Subcutaneous abdominal adipose tissue (tissue), 5 donors: Measurements from ENCODE around the gene RAD51AP1.

Experiments
- H3K27ac ChIP-seq: one replicate; pipeline ENCODE4 v1.7.0; 2013; ENCODE audit warnings: low read depth, mild to moderate bottlenecking, inconsistent platforms, low read length, moderate library complexity
- H3K27me3 ChIP-seq, 5 donors: one replicate each; pipeline ENCODE4 v1.7.0; 2013; ENCODE audit warnings: low read length in 5 of 5, inconsistent platforms in 1 of 5; ENCODE audit not compliant: control insufficient read depth in 5 of 5, insufficient read depth in 4 of 5
- H3K36me3 ChIP-seq, 5 donors: one replicate each; pipeline ENCODE4 v1.7.0; 2013; ENCODE audit warnings: low read length in 5 of 5; ENCODE audit not compliant: control insufficient read depth in 5 of 5, insufficient read depth in 5 of 5
- H3K4me1 ChIP-seq, 5 donors: one replicate each; pipeline ENCODE4 v1.7.0; 2013; ENCODE audit warnings: low read length in 5 of 5, mild to moderate bottlenecking in 3 of 5, moderate library complexity in 1 of 5; ENCODE audit not compliant: control insufficient read depth in 5 of 5, insufficient read depth in 5 of 5
- H3K4me3 ChIP-seq, 5 donors: one replicate each; pipeline ENCODE4 v1.7.0; 2013; ENCODE audit warnings: low read length in 5 of 5, low read depth in 1 of 5
- H3K9ac ChIP-seq, 5 donors: one replicate each; pipeline ENCODE4 v1.7.0; 2013; ENCODE audit warnings: low read length in 5 of 5, mild to moderate bottlenecking in 4 of 5, moderate library complexity in 3 of 5
- H3K9me3 ChIP-seq, 5 donors: one replicate each; pipeline ENCODE4 v1.7.0; 2013; ENCODE audit warnings: low read length in 5 of 5; ENCODE audit not compliant: control insufficient read depth in 5 of 5
- donor health status: healthy.
- donor health status: healthy.
- donor health status: healthy.
- donor health status: healthy.
- donor health status: healthy.

RAD51AP1 gene

DNA sequence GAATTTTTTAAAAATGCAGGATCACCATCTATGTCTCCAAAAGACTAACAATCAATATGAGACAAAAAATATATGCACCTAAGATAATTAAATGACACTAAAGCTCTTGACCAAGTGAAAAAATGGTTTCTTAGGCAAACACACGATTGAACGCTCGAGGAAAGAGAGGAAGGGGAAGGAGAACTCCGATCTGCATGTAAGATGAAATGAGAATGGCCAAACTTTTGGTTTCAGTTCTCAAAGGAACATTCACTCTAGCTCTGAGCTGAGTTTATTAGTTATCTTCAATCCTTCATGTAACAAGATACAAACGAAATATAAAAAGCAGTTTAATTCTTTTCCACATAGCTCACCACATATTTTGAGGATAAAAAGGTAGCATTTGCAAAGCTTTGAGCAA lies 26.1 kb downstream of the RAD51AP1 start:
- Histone ChIP-seq H3K27me3 (peaks cover 0 to 3% (median 0%) of the 10 kb centered on the region in 5 donors), H3K4me1 (peaks cover 0 to 26% (median 17%) of the 10 kb centered on the region in 5 donors), H3K4me3 (no peak overlapping the region), H3K9ac (no peak overlapping the region), H3K9me3 (no peaks in the 10 kb centered on the region), H3K27ac (no peak overlapping the region), H3K36me3 (no peaks in the 10 kb centered on the region)

DNA sequence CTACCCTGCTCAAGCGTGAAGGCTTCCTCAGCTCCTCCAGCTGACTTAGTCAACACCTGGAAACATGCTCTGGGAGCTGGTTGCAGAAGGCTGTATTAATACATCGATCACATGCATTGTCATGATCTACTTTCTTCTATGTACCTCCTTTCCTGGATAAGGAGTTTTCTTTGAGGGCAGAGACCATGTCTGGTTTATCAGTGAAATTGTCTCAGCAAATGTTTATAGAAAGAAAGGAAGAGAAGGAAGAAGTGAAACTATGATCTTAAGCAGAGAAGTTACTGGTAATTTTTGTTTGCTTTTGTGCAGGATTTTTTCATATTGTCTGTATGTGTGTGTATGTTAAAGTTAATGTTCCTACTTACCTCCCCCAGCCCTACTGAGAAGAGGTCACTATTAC lies 27.8 kb downstream of the RAD51AP1 start:
- H3K9me3 ChIP-seq: no peaks in the 10 kb centered on the region
- H3K9ac ChIP-seq: no peak overlapping the region
- H3K36me3 ChIP-seq: no peaks in the 10 kb centered on the region
- peaks cover 0 to 29% (median 17%) of the 10 kb centered on the region in 5 donors for H3K4me1 ChIP-seq
- no peak overlapping the region for H3K27ac ChIP-seq
- no peak overlapping the region for H3K4me3 ChIP-seq
- peaks cover 0 to 3% (median 0%) of the 10 kb centered on the region in 5 donors for H3K27me3 ChIP-seq

DNA sequence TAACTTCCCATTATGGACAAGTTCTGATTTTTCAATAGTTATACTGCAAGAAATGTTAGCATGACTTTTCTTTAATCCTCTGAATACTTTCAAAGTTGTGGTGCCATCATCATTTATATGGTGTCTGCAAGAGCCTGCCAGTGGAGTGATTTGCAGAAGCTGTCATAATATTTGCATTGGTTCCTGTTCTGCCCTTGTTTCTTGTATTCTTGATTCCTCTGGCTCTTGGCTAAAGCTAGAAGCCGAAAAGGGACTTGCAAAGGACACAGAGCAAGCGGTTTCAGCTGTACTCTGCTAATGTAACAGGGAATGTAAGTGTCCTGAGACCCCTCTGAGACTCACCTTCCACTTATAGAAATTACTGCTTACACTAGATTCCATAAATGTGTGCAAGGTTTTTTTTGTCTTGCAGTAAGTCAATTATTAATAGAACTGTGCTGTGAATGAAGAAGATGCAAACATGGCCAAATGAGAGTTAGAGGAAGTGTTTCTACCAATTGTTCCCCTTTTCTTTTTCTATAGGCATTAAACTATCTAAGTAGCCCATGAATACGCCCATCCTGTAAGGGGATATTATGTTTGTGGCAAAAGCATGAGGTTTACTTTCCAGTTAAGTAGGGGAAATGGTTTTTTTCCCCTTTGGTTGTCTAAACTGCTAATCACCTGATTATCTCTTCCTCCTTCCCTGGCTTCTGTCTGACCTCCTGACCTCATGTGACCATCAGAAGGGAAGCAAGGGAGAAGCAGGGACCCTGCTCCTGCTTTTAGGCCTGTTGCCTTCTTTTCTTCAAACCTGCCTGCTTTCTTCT lies 28.6 kb downstream of the RAD51AP1 start:
- Histone ChIP-seq H3K27me3 (peaks cover 0 to 3% (median 0%) of the 10 kb centered on the region in 5 donors), H3K36me3 (no peaks in the 10 kb centered on the region), H3K9me3 (no peaks in the 10 kb centered on the region), H3K4me1 (peaks cover 0 to 22% (median 11%) of the 10 kb centered on the region in 5 donors), H3K9ac (no peak overlapping the region), H3K27ac (no peak overlapping the region), H3K4me3 (no peak overlapping the region)

DNA sequence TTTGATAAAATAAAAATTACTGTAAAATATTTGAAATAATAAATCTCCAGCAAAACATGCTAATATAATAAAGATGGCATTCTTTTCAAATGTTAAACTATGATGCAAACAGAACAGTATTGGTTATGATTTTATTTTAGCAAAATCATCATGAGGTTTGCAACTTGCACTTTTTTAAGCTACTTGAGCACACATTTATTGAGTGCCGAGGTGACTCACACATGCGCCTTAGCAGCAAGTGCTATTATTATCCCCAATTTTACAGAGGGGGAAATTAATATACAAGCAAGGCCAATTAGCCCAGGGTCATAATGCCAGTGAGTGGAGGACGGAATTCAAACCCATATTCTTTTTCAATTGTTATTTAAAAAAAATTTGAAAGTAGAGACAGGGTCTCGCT lies 30.6 kb downstream of the RAD51AP1 start:
- Histone ChIP-seq H3K27me3 (peaks cover 0 to 3% (median 0%) of the 10 kb centered on the region in 5 donors), H3K4me3 (no peak overlapping the region), H3K4me1 (peaks cover 0 to 17% (median 6%) of the 10 kb centered on the region in 5 donors), H3K9me3 (no peaks in the 10 kb centered on the region), H3K36me3 (no peaks in the 10 kb centered on the region), H3K9ac (no peak overlapping the region), H3K27ac (no peak overlapping the region)

DNA sequence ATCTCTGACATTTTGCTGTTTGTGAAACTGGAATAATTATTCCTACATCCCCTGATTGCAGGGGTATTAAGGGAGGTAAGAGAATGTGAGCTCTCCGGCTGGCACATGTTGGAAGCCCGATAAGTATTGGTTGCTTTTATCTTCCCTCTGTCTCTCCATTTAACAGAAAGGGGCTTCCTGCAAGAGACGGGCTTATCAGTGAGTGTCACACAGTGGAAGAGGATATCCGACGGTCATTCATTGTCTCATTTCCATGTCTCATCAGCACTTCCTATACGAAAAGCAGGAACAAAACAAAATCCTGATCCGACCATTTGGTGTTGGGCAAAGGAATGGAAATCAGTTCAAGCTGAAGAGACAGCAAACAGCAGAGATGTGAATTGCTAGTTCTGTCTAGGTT lies 34.0 kb downstream of the RAD51AP1 start:
- H3K9ac ChIP-seq: no peak overlapping the region
- no peaks in the 10 kb centered on the region for H3K27me3 ChIP-seq
- H3K27ac ChIP-seq: no peak overlapping the region
- H3K4me1 ChIP-seq: peaks cover 0 to 8% (median 6%) of the 10 kb centered on the region in 5 donors
- no peaks in the 10 kb centered on the region for H3K9me3 ChIP-seq
- H3K36me3 ChIP-seq: no peaks in the 10 kb centered on the region
- H3K4me3 ChIP-seq: no peak overlapping the region

DNA sequence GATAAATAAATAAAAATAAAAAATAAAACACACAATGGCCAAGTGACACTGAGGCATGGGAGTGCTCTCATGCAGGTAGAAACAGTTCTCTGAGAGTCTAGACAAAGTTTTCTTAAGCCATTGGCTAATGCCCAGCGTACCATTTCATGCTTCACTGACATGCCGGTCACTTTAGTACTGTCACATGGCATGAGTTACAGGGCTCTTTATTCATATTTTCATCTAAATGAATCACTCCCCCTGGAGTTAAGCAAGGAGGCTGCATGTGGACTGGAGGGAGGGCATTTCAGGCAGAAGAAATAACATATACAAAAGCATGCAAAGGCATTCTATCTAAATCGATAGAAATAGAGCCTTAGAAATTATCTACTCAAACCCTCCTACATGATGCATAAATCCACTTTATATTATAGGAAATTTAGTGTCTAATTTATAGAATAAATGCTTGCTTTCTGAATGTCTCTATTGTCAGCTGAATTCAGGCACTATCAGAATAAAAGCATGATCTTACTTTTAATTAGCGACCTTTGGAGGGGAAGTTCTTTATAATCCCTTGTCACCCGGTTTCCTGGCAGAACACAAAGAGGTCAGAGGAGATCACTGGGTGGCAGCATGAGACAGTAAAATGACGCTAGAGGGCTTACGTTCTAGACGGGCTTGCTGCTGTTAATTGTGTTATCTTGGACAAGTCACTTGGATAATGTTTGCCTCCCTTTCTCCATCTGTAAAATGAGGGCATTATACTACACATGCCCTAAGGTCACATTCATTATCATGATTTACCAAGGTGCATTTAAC lies 40.8 kb downstream of the RAD51AP1 start:
- Histone ChIP-seq H3K27me3 (peaks cover 0 to 5% (median 0%) of the 10 kb centered on the region in 5 donors), H3K9me3 (no peaks in the 10 kb centered on the region), H3K36me3 (no peaks in the 10 kb centered on the region), H3K9ac (no peak overlapping the region), H3K4me3 (no peak overlapping the region), H3K27ac (no peak overlapping the region), H3K4me1 (peaks cover 0 to 6% (median 0%) of the 10 kb centered on the region in 5 donors)

DNA sequence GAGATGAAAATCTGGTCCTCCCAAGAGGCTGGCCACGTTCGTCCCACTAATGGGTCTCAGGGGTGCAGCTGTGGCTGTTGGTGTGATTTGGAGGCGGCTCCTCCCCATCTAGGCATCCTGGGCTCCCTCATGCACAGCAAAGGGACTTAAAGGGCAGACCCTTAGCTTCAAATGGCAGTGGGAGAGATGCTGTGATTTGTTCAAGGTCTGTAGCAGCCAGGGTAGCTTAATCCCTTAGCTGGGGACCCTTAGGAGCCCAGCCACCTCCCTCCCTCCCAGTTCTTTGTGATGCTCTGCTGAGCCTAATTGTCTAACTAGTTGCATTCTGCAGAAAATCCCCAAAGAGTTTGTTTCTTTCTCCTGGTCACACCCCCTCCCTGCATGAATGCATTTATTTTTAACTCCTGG lies 41.6 kb downstream of the RAD51AP1 start:
- H3K27ac ChIP-seq: no peak overlapping the region
- H3K9ac ChIP-seq: no peak overlapping the region
- H3K4me3 ChIP-seq: no peak overlapping the region
- H3K4me1 ChIP-seq: peaks cover 0 to 6% (median 0%) of the 10 kb centered on the region in 5 donors
- H3K27me3 ChIP-seq: peaks cover 0 to 5% (median 0%) of the 10 kb centered on the region in 5 donors
- H3K36me3 ChIP-seq: no peaks in the 10 kb centered on the region
- H3K9me3 ChIP-seq: no peaks in the 10 kb centered on the region

DNA sequence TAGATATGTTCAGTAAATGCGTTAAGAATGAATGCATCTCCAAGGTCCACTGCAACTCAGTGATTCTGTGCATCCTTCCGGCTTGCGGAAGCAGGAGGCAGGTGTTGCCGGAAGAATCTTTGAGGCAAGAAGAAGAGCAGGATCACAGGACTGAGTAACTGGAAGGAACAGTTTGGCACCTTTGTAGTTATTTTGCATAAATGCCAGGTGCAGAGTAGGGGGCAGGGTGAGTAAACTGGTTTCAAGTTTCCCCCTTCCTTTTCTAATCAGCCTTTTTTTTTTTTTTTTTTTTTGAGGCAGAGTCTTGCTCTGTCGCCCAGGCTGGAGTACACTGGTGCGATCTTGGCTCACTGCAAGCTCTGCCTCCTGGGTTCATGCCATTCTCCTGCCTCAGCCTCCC lies 45.6 kb downstream of the RAD51AP1 start:
- no peaks in the 10 kb centered on the region for H3K9me3 ChIP-seq
- peaks cover 0 to 6% (median 4%) of the 10 kb centered on the region in 5 donors for H3K27me3 ChIP-seq
- H3K36me3 ChIP-seq: no peaks in the 10 kb centered on the region
- no peak overlapping the region for H3K4me3 ChIP-seq
- H3K4me1 ChIP-seq: peaks cover 0 to 6% (median 0%) of the 10 kb centered on the region in 5 donors
- no peak overlapping the region for H3K9ac ChIP-seq
- no peak overlapping the region for H3K27ac ChIP-seq

DNA sequence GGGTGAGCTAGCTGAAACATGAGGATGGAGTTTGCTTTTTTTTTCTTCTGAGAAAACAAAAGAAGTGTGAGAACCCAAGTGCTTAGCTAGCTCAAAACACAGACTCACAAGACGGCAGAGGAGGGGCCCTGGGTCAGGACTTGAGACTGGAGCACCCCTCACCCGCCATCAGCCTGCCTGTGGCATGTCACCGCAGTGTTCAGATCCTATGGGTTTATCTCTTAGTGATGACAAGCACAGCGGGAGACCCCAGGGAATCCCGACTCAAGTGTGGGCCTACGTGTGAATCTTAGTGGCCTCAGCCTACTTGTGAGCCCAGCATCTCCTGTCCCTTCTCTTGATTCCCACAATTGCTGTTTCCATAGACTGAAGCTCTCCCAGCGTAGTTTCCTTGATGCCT lies 46.2 kb downstream of the RAD51AP1 start:
- Histone ChIP-seq H3K4me1 (peaks cover 0 to 4% (median 0%) of the 10 kb centered on the region in 5 donors), H3K27ac (no peak overlapping the region), H3K9me3 (peaks cover 0 to 4% (median 0%) of the 10 kb centered on the region in 5 donors), H3K36me3 (no peaks in the 10 kb centered on the region), H3K27me3 (peaks cover 0 to 6% (median 4%) of the 10 kb centered on the region in 5 donors), H3K4me3 (no peak overlapping the region), H3K9ac (no peak overlapping the region)

DNA sequence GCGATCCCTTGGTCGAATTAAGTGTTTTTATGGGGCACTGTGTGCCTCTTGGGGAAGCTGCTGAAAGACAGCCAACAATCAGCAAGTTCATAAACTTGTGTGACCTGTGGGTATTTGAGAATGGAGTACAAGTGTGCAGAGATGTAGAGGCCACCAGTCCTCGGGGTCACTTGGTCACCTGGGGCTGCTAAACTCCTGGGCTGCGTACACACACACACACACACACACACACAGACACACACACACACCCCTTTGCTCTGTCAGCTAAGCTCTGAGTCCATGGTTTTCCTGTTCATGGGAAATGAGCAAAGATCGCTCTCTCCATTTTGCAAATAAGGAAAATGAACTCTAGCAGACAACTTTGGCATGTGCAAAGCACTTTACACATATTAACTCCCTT lies 47.8 kb downstream of the RAD51AP1 start:
- Histone ChIP-seq H3K4me3 (no peak overlapping the region), H3K9ac (no peak overlapping the region), H3K36me3 (no peaks in the 10 kb centered on the region), H3K4me1 (no peaks in the 10 kb centered on the region), H3K27ac (no peak overlapping the region), H3K27me3 (peaks cover 0 to 4% (median 2%) of the 10 kb centered on the region in 5 donors), H3K9me3 (peaks cover 0 to 4% (median 0%) of the 10 kb centered on the region in 5 donors)
